ENCODE measurements around the gene SULT1C4.
"Not testable (repeated sequence)": the region's sequence is repeated elsewhere in the genome, so short reads cannot be mapped to it uniquely, and the experiment has no call there.

The SULT1C4 gene

DNA sequence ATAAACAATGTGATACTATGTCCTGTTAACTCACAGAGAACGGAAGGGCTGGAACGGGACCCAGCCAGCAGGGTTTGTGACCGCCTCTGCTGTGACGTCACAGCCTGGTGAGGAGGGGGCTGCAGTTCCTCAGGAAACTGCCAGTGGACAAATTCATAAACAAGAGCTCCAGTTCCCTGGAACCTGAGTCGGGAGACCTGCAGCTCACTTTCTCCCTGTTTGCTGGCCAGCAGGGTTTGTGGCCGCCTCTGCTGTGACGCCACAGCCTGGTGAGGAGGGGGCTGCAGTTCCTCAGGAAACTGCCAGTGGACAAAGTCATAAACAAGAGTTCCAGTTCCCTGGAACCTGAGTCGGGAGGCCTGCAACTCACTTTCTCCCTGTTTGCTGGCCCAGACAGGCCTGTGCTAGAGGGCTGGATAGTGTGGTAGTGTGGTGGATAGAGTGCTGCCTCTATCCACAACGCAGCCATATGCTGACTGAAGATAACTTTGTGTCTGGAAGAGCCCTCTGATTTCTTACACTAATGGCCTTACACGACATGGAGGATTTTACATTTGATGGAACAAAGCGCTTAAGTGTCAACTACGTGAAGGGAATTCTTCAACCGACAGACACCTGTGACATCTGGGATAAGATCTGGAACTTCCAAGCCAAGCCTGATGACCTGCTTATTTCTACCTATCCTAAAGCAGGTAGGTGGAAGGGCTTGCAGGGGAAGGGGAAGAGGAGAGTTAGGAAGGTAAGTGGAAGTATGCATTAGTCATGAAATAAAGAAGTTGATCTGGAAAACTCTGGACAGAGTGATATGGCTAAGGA lies at the start of gene SULT1C4:
SULT1C4 (plus strand) TSS at position 140 of the 816 bp plus-strand sequence; CDS start at position 524, 384 bp downstream.
- DNase-seq (ENCODE audit: low read depth): no peak

DNA sequence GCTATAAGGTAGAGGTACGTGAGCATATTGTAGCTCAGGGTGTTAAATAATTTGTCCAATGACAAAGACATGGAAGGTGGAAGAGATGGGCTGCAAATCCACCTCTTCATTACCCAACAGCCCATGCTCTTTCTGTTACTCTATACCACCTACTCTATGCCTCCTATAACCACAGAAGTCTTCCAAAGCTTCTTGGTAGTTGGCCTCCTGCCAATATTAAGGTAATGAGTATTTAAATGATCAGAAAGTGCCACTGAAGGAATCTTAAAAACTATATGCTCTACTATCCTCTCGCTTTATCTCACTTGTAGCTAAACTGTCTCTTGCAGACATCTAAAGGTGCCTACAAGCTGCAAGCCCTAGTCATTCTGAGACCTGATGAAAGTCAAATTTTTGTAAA lies 48.0 kb upstream of the SULT1C4 start:
- no peak for DNase-seq (ENCODE audit: low read depth)

DNA sequence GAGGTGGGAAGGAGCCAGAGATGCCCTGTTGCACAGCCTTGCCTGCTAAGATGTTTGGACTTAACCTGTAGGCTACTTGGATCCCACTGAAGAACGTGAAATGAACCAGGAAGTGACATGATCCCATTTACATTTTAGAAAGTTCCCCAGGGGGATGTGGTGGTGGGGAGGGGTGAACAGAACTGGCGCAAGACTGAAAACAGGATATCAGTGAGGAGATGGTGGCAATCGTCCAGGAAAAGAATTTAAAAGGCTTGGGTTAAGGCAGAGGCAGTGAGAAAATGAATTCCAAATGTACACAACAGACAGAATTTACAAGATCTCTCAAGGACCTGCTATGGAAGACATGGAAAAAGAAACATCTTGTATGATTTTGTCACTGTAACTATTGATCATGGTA lies 46.8 kb upstream of the SULT1C4 start:
- DNase-seq (ENCODE audit: low read depth): no peak

DNA sequence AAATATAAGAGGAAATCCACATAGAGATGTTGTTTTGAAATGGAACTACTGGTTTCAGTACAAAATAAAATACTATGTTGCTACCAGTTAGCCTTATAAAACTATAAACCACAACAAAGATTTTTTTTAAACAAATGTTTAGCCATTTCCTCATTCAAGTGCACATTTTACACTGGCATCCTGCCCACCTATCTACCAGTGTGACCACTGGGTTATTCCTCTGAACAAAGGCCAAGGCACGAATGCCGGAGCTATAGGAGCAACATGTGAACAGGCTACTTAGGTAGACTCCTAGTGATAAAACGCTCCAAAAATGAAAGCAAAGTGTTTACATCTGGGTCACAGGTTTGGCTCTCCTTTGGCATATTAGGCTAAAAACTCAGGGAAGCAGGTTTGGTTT lies 31.8 kb upstream of the SULT1C4 start:
- no peak for DNase-seq (ENCODE audit: low read depth)

DNA sequence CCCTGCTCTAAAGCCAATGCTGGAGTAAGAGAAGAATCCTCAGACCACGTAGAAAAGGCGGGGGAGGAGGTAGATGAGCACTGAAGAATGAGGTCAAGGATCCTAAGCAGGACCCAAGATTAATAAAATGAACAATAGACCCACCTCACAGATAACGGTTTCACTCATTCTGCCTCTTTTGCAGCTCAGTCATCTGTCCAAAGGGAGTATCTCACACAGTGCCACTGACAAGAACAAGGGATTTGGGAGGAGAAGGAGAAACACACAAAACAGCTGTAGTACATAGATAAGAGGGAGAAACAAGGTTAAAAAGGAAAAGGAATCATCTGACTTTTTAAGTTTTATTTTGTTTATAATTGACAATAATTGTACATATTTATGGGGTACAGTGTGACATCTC lies 30.9 kb upstream of the SULT1C4 start:
- no peak for DNase-seq (ENCODE audit: low read depth)

DNA sequence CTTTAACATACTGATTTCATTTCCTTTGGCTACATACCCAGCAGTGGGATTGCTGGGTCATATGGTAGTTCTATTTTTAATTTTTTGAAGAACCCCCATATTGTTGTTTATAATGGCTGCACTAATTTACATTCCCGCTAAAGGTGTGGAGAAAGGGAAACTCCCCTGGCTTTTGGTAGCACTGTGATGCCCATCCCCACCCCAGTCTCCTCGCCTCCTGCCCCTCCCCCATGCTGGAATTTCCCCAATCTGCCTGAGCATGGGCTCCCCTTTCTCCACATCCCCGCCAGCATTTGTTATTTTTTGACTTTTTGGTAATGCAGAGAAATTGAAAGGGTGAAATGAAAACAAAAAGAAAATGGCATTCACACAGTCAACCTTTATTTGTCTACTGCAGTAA lies 30.0 kb upstream of the SULT1C4 start:
- no peak for DNase-seq (ENCODE audit: low read depth)

DNA sequence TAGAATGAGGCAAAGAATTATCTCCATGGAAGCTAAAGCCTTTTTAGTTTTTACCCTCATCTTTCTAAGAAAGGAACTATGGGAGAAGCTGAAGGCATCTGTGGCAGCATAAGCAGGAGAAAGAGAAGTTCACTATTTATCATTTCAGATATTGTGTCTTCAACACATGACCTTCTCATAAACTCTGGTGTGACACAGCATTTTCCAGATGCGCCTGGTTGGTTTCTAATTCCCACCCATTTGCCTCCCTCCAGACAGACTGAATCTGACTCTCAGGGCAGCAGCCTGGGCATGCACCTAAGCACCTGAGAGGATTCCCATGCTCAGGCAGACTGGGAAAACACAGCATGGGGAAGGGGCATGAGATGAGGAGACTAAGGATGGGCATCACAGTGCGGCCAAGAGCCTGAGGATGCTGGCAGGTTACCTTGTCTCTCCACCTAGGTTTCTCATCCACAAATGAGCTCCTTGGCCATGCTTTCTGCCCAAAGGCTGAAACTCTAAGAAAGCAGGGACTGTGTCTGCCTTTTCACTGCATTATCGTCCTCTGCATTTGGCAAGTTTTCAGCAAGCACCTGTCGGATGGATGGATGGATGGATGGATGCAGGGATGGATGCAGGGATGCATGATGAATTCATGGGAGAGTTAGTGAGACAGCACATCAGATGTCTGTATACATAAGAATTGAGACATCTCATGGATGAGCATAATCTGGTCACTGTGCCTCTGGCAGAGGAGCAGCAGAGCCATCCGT lies 28.8 kb upstream of the SULT1C4 start:
- DNase-seq (ENCODE audit: low read depth): no peak

DNA sequence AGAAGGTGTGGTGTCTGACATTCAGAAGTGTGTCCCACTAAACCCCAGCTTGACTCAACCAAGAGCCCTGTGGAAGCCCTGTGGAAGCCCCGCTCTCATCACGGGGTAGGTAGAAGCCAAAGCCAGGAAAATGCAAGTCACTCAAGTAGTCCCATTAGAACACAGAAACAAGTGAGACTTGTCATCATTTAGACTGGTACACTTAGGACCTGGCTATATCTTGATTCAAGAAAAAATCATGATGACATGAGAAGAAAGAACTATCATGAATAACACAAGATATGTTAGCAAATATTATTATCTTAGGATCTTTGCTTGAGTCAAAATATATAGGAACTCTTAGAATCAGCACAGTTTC lies 28.2 kb upstream of the SULT1C4 start:
- no peak for DNase-seq (ENCODE audit: low read depth)

DNA sequence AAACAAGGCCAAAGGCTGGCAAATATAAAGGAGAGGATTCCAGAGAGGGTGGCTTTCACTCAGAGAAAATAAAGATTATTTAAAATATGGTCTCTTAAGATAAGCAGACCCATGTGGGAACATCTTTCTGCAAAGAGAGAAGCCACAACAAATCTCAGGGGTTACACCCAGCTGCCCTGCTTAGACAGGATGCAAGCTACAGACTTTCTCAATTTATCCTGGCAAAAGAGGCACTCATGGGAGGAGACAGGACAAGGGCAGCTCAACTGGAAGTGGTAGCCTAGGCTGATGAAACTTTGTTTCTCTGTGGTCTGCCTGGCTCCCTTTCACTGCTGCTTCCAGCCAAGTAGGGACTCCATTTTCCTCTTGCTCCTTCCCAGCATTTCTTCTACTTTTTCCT lies 25.9 kb upstream of the SULT1C4 start:
- DNase-seq (ENCODE audit: low read depth): no peak

DNA sequence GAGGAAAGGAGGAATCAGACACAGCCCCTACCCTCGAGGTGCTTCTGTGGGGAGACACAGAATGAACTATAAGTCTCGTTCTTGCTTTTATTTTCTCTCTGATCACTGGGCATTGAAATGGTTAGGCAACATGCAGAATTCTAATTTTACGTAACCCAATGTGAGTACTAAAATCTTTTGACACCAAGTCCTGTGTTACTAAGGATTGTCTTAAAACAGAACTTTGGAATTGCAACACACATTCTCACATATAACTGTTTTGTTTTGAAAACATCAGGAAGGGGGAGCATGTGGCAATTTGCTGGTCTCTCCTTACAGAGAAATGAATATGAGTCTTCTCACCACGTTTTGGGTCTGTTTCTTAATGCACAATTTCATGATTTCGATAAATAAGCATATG lies 23.6 kb upstream of the SULT1C4 start:
- DNase-seq (ENCODE audit: low read depth): no peak

DNA sequence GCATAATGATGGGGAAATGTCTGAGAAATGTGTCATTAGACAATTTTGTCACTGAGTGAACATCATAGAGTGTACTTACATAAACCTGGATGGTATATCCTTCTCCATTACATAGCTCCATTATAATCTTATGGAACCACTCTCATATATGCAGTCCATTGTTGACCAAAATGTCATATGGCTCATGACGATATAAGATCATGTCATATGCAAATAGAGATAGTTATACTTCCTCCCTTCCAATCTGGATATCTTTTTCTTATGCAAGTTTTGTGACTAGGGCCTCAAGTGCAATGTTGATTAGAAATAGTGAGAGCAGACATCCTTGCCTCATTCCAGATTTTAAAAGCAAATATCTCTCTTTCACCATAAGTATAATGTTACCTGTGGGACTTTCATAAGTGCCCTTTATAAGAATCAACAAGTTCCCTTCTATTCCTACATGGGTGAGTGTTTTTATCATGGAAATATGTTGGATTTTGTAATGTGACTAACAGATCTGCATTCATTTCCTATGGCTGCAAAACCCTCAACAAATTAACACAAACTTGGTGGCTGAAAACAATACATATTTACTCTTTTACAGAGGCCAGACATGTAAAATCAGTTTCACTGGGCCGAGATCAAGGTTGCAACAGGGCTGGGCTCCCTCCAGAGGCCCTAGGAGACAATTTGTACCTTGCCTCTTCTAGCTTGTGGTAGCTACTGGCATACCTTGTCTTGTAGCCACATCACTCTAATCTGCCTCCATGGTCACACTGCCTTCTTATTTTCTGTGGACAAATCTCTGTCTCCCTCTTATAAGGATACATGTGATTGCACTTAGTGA lies 21.6 kb upstream of the SULT1C4 start:
- no peak for DNase-seq (ENCODE audit: low read depth)

DNA sequence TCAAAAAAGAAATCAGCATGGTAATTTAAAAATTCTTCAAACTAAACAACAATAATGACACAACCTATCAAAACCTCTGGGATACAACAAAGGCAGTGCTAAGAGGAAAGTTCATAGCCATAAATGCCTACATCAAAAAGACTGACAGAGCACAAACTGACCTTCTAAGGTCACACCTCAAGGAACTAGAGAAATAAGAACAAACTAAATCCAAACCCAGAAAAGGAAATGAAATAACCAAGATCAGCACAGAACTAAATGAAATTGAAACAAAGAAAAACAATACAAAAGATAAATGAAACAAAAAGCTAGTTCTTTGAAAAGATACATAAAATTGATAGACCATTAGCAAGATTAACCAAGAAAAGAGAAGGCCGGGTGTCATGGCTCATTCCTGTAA lies 18.4 kb upstream of the SULT1C4 start:
- DNase-seq (ENCODE audit: low read depth): not testable (repeated sequence)

DNA sequence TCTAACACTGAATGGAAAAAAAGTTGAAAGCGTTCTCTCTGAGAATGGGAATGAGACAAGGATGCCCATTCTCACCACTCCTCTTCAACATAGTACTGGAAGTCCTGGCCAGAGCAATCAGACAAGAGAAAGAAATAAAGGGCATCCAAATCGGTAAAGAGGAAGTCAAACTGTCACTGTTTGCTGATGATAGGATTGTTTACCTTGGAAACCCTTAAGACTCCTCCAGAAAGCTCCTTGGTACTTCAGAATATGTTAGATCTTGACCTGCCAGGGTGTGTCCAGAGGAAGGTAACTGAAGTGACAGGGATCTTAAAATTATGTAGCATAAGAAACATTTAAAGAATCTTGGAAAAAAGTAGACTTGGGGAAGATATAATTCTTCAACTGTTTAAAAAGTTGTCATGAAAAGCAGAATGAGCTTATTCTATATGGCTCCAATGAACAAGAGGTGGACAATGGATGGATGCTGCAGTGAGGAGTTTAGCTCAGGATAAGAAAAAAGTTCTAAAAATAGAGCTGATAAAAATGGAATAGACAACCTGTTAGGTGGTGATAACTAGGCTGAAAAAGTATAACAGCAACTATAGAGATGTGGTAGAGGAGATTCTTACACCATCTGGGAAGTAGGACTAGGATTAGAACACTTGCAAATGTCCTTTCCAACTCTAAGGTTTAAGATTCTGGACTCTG lies 16.8 kb upstream of the SULT1C4 start:
- no peak for DNase-seq (ENCODE audit: low read depth)

DNA sequence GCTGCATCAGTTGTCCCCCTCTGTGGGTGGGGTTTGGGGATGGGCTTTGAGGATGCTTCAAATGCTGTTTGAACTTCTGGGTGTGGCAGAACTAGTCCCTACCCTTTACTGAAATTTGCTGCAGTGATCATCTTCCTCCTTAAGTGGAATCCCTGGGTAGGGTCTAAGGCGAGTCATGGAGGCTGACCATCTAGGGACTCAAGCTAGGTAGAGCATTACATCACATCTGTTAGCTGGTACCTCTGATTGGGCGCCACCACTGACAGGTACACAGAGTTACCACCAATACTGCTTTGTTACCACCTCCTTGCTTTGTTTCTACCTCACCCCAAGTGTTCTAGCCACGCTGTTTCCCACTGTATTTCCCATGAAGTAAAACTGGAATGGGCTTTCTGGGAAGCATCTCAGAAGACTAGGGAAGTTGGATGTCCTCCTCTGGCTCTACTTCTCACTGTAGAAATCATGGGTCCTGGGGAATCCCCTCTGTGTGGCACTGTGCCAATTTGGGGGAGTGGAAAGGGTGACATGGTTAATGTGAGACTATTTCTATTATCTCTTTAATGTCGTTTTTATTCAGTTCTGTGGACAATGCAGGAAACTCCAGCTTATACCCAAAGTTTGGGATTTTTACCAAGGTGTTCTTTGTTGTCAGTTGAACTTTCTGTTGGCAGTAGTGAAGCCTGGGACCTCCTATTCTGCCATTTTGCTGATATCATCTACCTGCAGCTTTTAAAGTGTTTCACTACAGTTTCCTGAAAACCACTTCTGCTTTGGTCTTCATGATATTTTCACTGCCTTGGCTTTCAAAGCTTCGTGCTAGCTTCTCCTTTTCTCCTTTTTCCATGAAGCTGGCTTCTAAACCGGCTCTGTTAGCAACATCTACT lies 14.5 kb upstream of the SULT1C4 start:
- no peak for DNase-seq (ENCODE audit: low read depth)

DNA sequence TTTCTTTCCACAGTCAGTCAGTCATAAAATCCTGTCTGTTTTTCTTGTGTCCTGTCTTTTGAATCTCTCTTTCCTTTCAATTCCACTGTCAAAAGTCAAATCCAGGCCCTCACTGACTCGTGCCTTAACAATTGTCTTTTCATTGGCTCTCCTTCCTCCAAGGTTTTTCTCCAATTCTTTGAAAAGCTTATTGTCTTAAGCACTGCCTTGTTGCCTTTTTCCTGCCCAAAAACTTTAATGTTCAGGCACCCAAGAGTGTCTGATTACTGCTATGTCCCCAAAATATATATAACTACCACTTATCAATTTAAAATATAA lies 13.9 kb upstream of the SULT1C4 start:
- DNase-seq (ENCODE audit: low read depth): no peak

DNA sequence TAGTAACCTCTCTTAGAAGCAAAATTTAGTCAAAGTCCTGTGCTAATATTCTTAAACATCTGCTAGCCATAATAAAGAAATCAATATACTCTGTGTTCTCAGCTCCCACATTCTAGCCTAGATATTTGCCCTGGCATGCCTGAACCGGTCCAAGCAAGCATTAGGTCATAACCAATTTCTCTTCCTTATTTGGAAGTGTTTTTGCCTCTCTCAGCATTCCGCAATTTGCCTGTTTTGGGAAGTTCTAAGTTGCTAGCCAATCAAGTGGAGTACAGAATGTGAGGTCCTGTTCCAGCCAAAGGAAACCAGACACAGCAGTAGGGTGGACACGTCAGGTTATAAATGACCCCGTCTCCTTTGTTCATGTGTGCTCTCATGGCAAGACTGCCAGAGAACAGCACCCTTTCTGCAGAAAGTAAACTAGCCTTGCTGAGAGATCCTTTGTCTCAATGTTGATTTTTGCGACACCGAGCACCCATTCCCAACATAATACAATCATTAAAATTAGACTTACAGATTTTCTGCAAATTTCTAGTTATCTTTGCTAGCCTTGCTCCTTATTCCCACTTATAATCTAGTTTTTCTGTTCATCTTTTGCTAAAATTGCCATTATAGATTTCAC lies 13.0 kb upstream of the SULT1C4 start:
- DNase-seq (ENCODE audit: low read depth): no peak

DNA sequence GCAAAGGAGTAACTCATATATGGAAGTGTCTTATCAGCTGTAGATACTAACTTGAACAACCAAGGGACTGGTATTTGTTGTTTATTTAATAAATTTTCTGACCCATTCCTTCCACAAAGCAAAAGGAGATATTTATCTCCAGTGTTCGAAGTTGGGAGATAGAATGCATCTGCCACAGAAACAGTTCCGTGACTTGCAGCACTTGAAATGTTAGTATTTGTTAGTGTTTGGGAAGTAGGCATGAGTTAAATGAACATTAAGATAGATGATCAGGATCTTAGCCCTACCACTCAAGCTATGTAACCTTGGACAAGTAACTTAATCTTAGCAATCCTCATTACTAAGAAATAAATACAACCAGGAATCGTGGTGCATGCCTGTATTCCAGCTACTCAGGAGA lies 12.1 kb upstream of the SULT1C4 start:
- DNase-seq (ENCODE audit: low read depth): no peak

DNA sequence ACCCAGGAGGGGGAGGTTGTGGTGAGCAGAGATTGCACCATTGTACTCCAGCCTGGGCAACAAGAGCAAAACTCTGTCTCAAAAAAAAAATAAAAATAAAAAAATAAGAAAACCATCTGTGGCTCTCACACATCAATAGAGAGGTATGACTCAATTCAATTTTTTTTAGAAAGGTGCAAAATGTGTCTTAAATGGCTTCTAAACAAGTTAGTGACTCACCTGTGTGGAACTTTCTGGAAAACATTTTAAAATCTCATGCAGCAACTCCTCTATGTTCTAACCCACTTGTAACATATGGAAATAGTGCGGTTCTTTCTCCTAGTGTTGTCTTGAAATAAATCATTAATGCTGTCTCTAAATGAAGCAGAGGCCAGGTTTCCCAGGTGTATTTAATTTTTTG lies 10.7 kb upstream of the SULT1C4 start:
- DNase-seq (ENCODE audit: low read depth): no peak

DNA sequence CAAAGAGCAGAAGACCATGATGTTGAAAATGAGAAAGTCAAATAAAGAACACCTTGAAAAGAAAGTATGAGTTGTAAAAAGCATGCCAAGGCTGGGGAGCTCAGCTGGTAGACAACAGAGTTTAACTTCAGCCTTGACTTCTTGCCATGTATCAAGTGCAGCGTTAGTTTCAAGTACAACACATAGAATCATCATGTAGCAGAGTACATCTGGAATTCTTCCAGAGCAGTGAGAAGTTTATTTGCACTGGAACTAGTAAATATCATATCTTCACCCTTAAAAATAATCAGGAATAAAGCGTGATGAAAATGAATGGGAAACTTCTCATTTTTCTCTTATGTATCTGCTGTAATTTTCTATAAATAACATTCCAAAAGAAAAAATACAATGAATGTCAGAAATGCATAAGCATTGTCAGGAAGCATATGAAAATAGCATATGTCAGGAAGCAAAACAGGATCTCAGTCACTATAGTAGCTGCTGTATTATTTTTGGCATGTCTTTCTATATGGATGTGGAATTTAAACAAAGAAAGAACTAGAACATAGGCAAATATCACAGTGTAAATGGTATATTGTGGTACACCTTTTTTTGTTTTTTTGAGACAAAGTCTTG lies 10.1 kb upstream of the SULT1C4 start:
- no peak for DNase-seq (ENCODE audit: low read depth)

DNA sequence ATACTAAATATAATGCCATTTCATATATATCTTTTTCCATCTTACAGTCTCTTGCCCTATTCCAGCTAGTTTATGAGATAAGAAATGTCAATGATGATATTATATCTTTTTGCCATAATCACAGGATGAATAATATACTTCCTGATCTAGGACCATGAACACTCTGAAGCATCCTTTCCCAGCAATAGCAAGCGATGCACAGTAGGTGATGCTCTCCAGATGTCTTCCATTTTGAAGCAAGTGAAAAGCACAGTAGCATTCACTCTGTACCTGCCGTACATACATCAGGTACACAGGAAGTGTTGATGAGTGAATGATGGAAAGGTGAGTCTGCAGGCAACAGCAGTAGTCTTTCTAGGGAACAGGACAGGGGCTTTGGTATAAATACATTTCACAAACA lies 8.6 kb upstream of the SULT1C4 start:
- DNase-seq (ENCODE audit: low read depth): no peak
